ENCODE measurements around the gene FMNL2.
"Not testable (repeated sequence)": the region's sequence is repeated elsewhere in the genome, so short reads cannot be mapped to it uniquely, and the experiment has no call there.

Gene FMNL2

DNA sequence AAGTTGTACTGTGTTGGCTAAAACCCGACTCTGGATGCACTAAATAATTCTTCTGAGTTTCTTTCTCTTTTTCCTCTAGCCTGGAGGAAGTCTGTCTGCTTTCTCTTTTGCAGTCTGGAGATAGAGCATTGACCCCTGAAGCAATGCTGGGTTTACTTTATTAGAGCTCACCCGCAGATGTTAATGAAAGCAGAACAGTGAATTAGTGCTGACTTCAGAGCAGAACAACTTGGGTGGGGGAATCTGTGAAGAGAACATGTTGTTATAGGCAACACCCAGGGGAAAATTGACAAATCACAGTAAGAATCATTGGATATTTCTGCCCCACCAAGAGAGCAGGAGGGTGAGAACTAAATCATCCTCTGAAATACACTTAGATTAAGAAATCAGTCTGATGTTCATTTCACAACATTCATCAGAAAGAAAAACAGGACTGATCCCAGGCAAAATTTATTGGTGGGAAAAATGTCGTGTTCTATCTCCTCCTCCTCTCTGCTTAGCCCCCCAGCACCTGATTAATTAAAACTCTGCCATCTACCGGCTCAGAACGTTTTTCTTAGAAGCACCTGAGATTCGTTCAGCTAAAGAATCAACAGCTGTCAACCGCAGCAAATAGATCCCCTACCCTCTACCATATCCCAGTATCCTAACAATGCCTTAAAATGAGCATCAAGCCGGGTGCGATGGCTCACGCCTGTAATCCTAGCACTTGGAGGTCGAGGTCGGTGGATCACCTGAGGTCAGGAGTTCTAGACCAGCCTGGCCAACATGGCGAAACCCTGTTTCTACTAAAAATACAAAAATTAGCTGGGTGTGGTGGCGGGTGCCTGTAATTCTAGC is 165.1 kb downstream of the FMNL2 start:
- no peak for DNase-seq

DNA sequence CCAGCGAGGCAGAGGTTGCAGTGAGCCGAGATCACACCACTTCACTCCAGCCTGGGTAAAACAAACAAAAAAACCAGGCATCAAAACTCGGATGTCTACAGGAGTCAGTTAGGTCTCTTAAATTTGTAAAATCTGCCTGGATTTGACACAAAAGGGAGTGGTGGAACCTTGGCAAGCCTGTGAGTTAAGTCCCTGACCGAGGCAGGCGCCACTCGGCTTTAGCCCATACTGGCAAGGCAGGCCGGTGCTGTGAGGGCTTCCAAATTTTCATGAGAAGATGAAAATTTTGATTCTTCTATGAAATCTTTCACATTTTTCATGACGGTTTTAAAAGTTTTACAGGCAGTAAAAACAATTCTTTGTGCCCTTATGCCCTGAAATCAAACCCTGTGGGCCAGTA is 165.8 kb downstream of the FMNL2 start:
- no peak for DNase-seq

DNA sequence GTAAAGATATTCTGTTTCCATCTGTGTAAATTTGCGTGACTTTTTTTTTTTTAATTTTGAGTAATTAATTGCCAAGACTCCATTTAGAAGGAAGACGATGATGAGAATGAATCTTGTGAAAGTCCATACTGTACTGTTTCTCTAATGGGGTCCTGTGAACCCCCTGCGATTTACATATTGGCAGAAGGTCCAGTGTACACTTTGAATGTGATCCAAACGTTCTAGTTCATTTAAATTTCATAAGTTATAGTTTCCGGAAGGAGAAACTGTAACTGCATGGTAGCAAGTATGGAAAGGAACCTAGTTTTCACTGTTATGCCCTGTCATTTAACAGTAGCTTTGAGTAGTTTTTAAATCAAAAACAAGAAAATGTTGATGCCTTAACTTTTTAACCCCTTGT is 166.7 kb downstream of the FMNL2 start:
- no peak for DNase-seq

DNA sequence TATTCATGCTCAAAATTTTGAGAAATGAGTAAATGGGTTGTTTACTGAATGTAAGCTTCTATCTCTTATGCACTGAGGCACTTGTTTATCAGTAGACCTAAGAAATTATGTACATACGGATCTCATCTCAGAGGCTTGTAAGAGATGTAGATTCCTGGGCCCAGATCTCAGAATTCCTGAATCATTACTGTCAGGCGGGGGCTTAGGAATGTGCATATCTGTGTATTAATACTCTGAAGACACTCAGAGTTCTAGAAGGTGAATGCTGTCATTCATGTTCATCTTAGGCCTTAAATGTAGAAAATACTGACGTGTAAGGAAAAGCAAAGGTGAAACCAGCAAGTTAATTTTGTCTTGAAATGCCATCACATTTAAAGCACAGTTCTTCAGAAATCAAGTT is 169.6 kb downstream of the FMNL2 start:
- no peak for DNase-seq

DNA sequence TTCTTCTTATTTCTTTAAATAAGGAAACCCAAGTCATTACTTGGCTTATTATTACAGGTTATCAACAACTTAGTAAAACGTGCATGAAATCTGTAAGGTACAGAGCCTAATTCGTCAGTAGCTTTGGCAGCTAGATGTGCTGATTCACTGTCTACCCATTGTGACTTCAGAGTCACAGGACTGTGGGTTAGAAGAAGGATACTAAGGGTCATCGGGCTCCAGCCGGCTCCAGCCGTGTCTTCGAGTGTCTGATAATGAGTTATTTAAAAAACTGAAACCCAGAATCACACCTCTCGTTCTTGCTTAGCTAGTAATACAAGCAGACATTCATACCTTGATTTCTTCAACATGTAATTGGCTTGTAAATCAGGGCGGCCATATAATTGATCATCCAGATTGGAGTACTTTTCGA is 170.5 kb downstream of the FMNL2 start:
- peak; percentile 50 to 51 for DNase-seq

DNA sequence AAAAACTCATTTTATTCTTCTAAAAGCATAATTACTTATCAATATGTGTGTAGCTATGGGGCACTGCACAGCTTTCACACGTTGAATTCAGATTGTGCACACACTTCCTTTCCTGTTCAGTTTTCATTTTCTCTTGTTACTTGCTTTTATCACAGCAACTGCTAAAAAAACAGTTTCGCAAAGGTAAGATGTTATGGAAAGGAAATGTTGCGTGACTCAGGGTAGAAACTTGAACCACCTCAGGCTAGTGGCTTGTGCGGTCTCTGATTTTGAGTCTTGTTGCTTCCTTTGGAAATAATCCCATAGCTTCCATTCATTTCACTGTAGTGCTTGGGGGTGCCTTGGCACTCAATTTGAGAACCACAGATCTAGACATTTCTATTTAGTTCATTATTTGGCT is 171.9 kb downstream of the FMNL2 start:
- DNase-seq = no peak

DNA sequence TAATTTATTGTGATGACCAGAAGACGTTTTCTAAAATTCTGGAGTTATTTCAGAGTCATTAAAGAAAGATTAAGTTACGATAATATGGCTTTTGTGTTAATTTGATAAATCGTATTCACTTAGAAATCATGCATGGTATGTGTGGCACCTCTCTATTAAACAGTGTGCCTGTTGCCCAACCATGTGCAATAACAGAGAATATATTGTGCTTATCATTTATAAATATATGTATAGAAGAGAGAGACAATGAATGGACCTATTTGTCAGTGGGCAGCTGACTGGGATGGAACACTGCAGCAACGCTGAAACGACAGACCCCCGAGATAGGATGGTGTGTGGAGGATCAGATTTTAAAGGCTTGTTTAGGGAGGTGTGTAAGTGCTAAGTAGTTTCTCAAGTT is 172.9 kb downstream of the FMNL2 start:
- no peak for DNase-seq

DNA sequence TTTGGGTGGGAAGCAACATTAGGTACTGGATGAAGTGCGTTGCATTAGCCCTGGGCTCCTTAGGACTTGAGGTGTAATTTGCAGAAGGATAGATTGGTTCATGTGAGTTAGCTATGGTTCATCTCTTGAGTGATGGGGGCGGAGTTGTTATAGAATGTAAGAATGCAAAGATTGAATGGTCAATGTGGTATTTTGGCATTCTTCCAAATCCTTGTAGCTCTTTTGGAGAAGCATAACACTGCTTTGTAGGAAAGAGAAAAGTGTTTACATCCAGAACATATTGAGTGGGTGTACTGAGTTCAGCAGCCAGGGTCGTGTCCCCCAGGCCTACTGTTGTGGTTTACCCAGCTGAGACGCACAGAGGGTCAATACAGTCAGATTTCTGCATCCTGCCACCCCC is 173.5 kb downstream of the FMNL2 start:
- DNase-seq = no peak

DNA sequence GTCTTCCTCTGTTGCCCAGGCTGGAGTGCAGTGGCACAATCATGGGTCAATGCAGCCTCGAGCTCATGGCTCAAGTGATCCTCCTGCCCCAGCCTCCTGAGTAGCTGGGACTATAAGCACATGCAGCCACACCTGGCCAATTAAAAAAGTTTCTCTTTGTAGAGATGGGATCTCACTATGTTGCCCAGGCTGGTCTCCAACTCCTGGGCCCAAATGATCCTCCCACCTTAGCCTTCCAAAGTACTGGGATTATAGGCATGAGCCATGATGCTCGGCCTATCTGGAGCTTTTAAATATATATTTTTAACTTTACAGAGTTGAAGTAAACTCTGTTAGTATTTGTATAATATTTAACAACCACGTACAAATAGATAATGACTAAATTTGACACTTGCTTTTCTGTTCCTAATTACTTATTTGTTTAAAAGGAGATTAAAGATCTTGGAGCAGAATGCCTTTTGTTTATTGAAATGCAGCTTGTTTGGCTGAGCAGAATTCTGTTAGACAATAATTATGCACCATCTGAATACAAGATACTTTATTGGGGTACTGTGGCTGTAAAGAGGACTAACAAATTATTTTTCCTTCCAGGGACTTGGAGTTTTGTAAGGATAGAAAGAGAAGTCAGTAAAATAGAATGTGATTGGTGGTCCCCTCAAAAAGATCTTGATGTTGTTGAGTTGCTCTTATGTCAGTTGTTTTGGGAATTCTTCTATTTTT is 175.0 kb downstream of the FMNL2 start:
- DNase-seq = no peak

DNA sequence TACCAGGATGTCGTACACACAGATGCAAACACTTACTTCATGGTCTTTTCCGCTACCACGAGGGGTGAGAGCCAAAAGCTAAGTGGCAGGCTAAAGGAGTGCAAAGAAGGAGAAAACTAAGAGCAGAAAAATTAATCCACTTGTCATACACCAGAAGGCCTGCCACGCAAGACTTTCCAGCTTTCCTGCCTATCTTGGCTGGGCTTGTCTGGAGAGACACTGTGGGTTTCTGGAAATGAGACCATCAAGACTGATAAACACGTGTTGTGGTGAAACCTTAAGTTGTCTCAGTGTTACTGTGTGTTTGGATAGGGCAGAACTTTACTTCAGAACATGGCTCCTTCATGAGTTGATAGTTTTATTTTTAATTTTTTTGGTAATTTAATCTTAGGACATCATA is 175.6 kb downstream of the FMNL2 start:
- DNase-seq = no peak

DNA sequence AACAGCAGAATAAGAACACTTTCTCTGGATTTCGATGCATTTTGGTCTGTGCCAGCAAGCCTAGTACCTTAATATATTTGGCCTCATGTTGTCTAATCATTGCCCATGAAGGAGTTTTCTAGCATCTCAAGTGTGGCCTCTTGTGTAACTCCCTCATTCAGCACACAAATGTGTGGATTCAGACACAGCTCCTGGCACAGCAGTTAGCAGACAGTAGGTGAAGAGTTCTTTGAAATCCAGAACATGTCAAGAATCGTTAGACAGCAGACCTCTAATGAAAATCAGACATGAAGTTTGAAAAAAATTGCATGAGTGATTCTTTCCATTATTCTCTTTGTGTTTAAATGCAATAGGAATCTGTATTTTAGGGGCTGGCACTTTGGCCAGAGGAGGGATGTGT is 177.0 kb downstream of the FMNL2 start:
- DNase-seq = no peak

DNA sequence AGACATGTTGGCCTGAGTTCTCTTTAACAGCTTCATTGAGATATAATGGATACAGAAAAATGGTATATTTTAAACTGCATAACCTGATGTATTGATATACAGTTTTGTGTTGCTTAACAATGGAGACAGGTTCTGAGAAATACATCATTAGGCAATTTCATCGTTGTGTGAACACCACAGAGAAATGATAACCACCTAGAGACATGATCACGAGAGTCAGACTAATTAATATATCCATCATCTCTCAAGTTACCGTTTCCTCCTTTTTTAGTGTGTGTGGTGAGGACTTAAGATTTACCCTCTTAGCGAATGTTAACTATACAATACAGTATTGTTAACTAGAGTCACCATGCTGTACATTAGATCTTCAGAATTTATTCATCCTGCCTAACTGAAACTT is 178.1 kb downstream of the FMNL2 start:
- no peak for DNase-seq

DNA sequence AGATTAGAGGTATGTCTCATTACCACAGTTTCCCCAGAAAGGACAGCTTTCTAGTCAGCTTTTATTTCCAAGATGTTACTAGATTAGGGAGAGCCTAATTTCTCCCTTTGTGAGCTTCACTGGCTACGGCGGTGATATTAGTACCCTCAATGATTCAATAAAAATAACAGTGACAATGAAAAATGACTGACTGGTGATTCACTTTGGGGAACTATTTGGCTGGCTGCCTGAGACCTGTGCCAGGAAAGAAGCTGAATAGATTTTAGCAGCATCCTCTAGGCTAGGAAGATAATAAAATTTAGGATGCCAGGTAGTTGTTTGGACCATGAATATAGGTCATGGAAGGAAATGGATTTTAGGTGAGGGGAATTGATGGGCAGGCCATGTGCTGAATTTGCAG is 178.7 kb downstream of the FMNL2 start:
- no peak for DNase-seq

DNA sequence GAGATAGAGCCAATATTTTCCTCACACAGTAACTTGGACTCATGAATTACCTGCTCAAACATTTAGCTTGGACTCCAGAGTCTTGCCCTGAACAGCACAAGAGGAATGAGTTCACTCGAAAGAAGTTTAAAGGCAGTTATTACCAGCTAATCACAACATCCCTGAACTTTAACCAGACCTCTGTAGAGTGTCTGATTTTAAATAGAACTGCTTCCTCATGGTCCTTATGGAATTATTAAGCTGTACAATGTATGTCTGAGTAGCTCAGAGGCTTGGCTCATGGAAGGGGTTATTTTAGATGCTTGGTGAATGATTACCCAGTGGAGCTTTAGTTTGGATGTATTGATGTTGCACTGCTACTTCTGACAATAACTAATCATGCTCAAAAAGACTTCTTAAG is 183.1 kb downstream of the FMNL2 start:
- DNase-seq = no peak

DNA sequence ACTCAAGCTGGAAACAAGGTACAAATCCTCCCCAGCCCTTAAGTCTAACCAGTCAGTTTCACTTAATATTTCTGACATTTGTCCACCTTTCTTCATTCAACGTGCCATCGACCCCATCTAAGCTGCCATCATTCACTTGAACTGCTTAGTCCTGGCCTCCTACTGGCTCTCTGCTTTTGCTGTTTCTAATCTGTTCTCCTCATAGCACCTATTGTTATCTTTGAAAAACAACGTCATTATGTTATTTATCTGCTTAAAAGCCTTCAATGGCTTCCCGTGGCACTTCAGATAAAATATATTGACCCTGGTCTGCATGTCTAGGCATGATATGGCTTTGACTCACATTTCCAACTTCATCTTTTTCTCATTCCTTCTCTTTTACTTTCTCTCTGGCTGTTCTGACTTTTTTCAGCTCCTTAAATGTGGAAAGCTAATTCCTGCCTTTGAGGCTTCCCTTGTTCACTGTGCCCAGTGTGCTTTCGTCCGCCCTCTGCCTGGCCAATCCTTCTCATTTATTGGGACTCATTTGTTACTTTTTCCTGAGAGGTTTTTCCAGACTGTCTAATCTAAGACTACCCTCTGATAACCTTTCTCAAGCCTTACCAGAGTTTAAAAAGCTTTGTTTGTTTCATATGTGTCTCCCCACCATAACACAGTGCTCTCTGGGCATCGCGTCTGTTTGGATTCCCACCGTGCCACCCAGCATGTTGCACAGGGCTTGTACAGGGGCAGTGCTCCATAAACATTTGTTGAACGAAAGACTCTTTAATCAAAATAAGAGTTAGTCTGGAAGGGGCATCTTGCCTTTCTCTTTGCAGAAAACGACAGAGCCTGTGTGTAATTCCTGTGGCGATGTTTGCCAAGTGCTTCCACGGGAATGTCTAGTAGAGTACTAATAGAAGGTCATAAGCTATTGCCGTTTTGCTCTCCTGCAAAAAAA is 183.9 kb downstream of the FMNL2 start:
- no peak for DNase-seq

DNA sequence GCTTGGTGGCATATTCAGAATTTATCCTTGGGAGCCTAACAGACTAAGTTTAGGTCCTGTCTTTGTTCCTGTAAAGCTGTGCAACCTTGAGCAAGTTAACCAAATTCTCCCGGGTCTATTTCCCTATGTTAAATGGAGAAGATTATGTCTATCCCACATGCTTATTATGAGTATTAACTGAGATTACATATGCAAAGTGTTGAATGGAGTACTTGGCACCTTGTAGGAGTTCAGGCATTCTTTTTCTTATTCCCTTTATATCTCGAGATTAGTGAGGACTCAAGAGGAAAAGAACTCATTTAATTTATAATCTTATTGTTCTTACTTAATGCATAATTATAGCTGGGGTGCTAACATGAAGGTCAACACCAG is 184.6 kb downstream of the FMNL2 start:
- no peak for DNase-seq

DNA sequence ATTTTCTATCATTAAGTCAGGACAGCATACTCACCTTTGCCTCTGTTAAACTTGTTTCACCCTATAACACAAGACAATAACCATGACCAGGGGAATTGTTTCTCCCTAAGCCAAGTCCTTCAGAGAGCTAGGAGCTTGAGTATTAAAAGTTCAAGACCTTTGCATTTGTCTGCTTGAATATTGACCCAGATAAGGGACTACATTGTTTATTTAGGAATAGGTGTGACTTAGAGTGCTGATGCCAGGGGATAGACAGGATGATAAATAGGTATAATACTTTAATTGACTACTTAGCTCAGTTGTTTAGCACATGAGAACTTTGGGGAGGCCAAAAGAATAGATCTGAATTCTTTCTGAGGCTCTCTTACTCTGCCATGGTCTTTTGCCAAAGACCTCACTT is 185.8 kb downstream of the FMNL2 start:
- DNase-seq = no peak

DNA sequence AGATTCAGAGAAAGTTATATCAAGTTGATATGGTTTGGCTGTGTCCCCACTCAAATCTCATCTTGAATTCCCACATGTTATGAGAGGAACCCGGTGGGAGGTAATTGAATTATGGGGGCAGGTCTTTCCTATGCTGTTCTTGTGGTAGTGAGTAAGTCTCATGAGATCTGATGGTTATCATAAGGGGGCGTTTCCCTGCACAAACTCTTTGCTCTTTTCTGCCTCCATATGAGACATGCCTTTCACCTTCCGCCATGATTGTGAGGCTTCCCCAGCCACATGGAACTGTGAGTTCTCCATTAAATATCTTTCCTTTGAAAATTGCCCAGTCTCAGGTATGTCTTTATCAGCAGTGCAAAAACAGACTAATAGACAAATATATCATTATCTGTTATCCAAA is 187.5 kb downstream of the FMNL2 start:
- not testable (repeated sequence) for DNase-seq

DNA sequence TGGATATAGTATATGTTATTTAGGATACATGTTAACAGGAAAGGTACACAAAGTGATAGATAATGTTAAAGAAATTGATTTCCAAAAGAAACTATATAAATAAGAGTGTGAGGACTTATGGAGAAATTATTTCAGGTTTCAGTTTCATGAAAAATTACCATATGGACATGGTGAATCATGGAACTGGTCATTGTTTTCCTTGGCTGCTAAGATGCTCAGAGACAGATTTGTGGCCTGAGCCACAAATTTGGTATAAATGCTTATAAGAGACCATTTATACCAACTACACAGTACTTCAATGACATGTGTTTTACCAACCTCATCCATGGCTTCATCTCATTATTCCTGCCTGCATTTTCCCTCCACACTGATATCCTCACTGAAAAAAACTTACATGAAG is 188.1 kb downstream of the FMNL2 start:
- DNase-seq = no peak

DNA sequence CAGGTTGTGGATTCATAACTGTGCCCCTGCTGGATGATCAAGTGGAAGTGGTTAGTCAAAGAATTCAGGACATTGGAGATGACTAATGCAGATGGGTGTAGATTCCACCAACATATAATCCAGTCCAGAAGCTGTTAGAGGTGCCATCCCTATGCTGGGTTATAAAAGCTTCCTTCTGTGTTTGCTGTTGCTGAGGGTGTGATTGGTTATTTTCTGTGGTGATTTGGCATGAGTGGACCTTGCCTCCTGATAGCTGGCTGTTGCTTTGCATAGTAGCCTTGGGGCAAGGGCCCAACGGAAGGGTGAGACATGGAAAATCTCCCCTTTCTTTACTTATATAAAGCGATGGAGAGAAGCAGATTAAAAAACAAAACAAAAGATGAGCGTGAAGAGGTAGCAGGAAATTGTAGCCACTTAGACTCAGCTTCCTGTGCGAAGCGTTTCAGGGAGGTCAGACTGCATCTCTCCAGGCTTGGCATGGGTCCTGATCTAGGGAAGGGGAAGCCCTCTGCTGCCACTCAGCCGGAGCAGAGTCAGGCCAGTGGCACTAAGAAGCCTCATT is 190.4 kb downstream of the FMNL2 start:
- DNase-seq = peak; percentile 58 to 64

DNA sequence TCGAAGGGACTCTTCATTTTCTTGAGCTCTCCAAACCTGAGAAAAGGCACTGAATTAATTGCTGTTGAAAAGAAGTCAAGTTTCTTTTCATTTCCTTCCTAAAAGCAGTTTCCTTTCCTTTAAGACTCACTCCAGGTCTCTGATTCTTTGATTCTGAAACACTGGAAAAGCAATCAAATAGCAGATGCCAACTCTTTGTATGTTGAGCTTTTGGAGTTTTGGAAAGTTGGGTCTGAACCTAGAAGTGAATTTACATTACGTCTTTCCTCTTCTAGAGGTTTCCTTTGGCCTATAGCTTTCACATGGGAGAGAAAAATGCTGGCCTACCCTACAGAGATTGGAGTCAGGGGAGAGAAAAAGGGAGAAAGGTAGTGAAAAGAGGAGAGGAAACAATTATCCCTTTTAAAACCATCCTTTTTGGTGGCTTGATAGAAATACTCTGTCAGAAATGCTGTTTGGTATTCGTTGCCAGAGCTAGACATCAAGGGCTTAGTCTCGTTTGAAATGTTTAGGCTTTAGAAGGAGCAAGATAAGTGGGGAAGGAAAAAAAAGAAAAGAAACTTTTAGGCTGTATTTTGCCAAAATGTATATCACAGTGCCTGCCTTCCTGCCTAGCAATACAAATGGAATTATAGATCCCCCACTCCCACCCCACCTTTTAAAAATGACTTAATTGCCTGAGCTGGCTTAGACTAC is 194.6 kb downstream of the FMNL2 start:
- no peak for DNase-seq

DNA sequence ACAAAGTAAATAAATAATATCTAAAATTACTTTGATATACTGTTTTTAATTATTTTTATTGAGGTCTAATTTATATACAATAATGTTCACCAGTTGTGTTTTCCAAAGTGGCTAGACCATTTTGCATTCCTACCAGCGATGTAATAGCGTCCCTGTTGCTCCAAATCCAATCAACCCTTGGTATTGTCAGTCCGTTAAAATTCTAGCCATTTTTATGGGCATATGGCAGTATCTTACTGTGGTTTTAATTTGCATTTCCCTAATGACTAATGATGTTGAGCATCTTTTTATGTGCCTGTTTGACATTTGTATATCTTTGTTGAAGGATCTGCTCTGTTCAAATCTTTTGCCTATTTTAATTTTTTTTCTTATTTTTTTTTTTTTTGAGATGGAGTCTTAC is 197.3 kb downstream of the FMNL2 start:
- no peak for DNase-seq

Measured in hippocampal formation (tissue), 2 donors.